Calu3 (cell line): ENCODE results near the gene PPP2R2C. TPM values are rescaled to one million over a fixed set of nuclear protein-coding genes. Genes with fewer than 3 reads are reported as not detected.

ENCODE experiments used
- BruUV-seq: library from RNA; stranded (reverse); fragments of 400-500 nt; replicated peaks from 2 replicates; lab custom pipeline; 2021; lab: Mats Ljungman, UMichigan
- CTCF ChIA-PET: fragments of 300-600 bp; sonication (Branson Sonifier 250); formaldehyde crosslinking; loops from one replicate; lab custom pipeline; 2022; ENCODE audit warnings: antibody characterized with exemption; lab: Charles Lee
- DNase-seq: peaks from one replicate; pipeline ENCODE4 v3.0.0; 2022
- H3K27ac Mint-ChIP-seq: one replicate; pipeline ENCODE4 v1.8.0; 2022; ENCODE audit warnings: mixed read lengths; ENCODE audit not compliant: unreplicated experiment
- H3K27me3 Mint-ChIP-seq: one replicate; pipeline ENCODE4 v1.8.0; 2022; ENCODE audit warnings: mixed read lengths; ENCODE audit not compliant: unreplicated experiment
- H3K36me3 Mint-ChIP-seq: one replicate; pipeline ENCODE4 v1.8.0; 2022; ENCODE audit warnings: mild to moderate bottlenecking, moderate library complexity, mixed read lengths; ENCODE audit not compliant: insufficient read depth, unreplicated experiment
- H3K4me1 Mint-ChIP-seq: one replicate; pipeline ENCODE4 v1.8.0; 2022; ENCODE audit warnings: mild to moderate bottlenecking, low read depth, mixed read lengths; ENCODE audit not compliant: unreplicated experiment
- H3K4me3 Mint-ChIP-seq: one replicate; pipeline ENCODE4 v1.8.0; 2022; ENCODE audit warnings: mild to moderate bottlenecking, low read depth, moderate library complexity, mixed read lengths; ENCODE audit not compliant: unreplicated experiment
- H3K9me3 Mint-ChIP-seq: one replicate; pipeline ENCODE4 v1.8.0; 2022; ENCODE audit warnings: low read depth, mixed read lengths; ENCODE audit not compliant: unreplicated experiment
- intact Hi-C: fragments of 100-400 bp; cut with micrococcal nuclease; formaldehyde crosslinking; loops from one replicate; pipeline ENCODE4 v1.10.0; 2022; ENCODE audit not compliant: unreplicated experiment
- total RNA-seq: library from RNA; stranded (reverse); gene quantifications from 2 replicates; pipeline ENCODE4 v1.2.3, GENCODE V29; 2022
- TF ChIP-seq, protein P1 (sequence below): fragments of 200-600 bp; IDR thresholded peaks from one replicate; pipeline ENCODE4 v1.8.0; 2022; ENCODE audit warnings: antibody characterized with exemption; ENCODE audit not compliant: unreplicated experiment

The PPP2R2C gene
- total RNA-seq, 1 experiment from 2014 or later, result 9.4 TPM

DNA sequence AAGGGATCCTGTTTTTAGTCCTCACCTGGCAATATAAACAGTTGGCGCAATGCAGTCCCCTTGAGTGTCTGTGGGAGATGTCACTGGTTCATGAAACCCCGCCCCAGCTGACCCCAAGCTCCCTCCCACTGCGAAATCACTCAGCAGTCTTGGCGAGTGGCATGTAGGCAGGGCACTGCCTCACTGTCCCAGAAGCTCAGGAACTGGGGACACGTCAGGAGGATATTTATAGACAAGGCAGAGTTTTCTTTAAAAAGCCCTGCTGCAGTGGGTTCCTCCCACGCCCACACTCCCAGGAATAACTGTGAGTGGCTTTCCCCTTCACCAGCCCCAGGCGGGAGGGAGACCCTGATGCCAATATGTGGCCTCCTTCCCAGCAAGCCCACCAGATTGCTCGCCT, 44.3 kb upstream of the PPP2R2C start:
- CTCF ChIA-PET, result no interaction called here
- no peaks in the 10 kb centered on the region for H3K4me1 Mint-ChIP-seq
- no peak for DNase-seq
- no TSS peak for BruUV-seq
- H3K36me3 Mint-ChIP-seq, result no peaks in the 10 kb centered on the region
- TF ChIP-seq, protein P1, sequence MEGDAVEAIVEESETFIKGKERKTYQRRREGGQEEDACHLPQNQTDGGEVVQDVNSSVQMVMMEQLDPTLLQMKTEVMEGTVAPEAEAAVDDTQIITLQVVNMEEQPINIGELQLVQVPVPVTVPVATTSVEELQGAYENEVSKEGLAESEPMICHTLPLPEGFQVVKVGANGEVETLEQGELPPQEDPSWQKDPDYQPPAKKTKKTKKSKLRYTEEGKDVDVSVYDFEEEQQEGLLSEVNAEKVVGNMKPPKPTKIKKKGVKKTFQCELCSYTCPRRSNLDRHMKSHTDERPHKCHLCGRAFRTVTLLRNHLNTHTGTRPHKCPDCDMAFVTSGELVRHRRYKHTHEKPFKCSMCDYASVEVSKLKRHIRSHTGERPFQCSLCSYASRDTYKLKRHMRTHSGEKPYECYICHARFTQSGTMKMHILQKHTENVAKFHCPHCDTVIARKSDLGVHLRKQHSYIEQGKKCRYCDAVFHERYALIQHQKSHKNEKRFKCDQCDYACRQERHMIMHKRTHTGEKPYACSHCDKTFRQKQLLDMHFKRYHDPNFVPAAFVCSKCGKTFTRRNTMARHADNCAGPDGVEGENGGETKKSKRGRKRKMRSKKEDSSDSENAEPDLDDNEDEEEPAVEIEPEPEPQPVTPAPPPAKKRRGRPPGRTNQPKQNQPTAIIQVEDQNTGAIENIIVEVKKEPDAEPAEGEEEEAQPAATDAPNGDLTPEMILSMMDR, result no peak
- H3K4me3 Mint-ChIP-seq, result no peak overlapping the region
- H3K9me3 Mint-ChIP-seq, result no peaks in the 10 kb centered on the region
- no peak overlapping the region for H3K27ac Mint-ChIP-seq
- peaks cover 41% of the 10 kb centered on the region for H3K27me3 Mint-ChIP-seq
- intact Hi-C loops, result no loop called here

DNA sequence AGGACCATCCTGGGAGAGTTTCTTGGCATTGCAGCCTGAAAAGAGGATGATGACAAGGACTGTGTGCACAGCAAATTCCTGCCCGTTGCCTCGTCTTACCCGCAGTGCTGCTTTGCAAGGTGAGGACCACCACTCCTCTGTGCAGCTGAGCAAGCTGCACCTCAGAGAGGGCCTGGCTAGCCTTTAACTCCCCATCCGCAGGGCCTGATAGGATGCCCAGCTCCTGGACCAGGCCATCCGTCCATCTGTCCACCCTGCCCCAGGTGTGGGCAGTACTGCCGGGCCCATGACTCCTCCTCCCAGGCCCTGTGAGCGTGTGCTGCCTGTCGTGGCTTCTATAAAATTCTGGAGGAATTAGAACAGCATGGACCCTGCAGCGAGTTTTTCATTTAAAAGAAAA, 43.9 kb upstream of the PPP2R2C start:
- H3K36me3 Mint-ChIP-seq, result no peaks in the 10 kb centered on the region
- no peaks in the 10 kb centered on the region for H3K4me1 Mint-ChIP-seq
- H3K27ac Mint-ChIP-seq, result no peak overlapping the region
- H3K9me3 Mint-ChIP-seq, result no peaks in the 10 kb centered on the region
- intact Hi-C loops, result no loop called here
- H3K4me3 Mint-ChIP-seq, result no peak overlapping the region
- CTCF ChIA-PET, result no interaction called here
- BruUV-seq, result no TSS peak
- TF ChIP-seq, protein P1, result no peak
- H3K27me3 Mint-ChIP-seq, result peaks cover 41% of the 10 kb centered on the region
- no peak for DNase-seq

- Mint-ChIP-seq H3K9me3 (no peaks in the 10 kb centered on the region), H3K4me1 (peaks cover 19% of the 10 kb centered on the region), H3K27me3 (peaks cover 19% of the 10 kb centered on the region), H3K36me3 (no peaks in the 10 kb centered on the region), H3K4me3 (no peak overlapping the region), H3K27ac (no peak overlapping the region)
- TF ChIP-seq, protein P1, result no peak
- CTCF ChIA-PET, result no interaction called here
- BruUV-seq, result no TSS peak
- intact Hi-C loops, result no loop called here
- no peak for DNase-seq
Observed at GRCh38 chr4:6513678-6514077, 41.3 kb upstream of the PPP2R2C start.

DNA sequence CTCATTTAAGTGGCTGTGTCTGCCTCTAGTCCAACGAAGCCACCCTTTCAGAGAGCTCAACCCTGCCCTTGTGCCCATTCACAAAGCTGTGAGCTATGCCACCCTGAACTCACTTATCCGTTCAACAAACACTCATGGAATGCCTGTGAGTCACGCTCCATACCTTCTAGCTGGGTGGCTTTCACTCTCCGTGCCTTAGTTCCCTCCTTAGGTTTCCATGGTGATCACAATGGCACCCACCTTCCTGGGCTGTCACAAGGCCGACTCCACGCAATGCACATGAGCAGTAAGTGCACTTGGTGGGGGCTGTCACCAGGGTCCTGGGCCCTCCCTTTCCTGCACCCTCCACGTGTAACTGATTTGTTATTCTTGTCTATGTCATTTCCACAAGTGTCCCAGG, 37.2 kb upstream of the PPP2R2C start:
- no peak overlapping the region for H3K27ac Mint-ChIP-seq

More for the DNA sequence above, 37.2 kb upstream of the PPP2R2C start:
- TF ChIP-seq, protein P1, result no peak
- intact Hi-C loops, result no loop called here
- no peaks in the 10 kb centered on the region for H3K27me3 Mint-ChIP-seq
- no TSS peak for BruUV-seq
- no peaks in the 10 kb centered on the region for H3K36me3 Mint-ChIP-seq
- H3K9me3 Mint-ChIP-seq, result peaks cover 3% of the 10 kb centered on the region
- DNase-seq, result peak; percentile 36
- peaks cover 22% of the 10 kb centered on the region for H3K4me1 Mint-ChIP-seq
- peak overlapping the region; percentile 34 for H3K4me3 Mint-ChIP-seq
- CTCF ChIA-PET, result interaction anchor here (1.0 to 1.7 kb wide), 2 partner anchors 16 to 178 kb away, joined by 4 to 5 read pairs; no protein-coding TSS in a partner anchor
